ENCODE data around the gene NPAS2.

DNA sequence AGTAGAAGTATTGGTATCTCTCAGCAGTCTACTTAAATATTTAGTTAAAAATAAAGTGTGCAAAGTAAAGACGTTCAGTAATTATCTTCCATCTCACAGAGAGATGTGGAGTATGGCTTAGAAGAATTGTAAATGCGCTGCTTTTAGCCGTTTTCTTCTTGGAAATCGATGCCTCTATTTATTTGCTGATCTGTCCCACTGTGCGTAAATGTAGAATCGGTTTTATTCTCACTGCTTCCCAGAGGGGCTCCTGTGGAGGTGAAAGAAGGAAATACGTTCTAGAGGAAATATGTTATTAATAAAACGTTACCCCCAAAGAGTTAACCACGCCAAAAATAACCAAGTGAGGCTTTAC is 1.9 kb downstream of the NPAS2 start:
- TF ChIP-seq POLR2A (IDR thresholded peaks at IDR 0.05) = no peak
- TF ChIP-seq, protein P1, sequence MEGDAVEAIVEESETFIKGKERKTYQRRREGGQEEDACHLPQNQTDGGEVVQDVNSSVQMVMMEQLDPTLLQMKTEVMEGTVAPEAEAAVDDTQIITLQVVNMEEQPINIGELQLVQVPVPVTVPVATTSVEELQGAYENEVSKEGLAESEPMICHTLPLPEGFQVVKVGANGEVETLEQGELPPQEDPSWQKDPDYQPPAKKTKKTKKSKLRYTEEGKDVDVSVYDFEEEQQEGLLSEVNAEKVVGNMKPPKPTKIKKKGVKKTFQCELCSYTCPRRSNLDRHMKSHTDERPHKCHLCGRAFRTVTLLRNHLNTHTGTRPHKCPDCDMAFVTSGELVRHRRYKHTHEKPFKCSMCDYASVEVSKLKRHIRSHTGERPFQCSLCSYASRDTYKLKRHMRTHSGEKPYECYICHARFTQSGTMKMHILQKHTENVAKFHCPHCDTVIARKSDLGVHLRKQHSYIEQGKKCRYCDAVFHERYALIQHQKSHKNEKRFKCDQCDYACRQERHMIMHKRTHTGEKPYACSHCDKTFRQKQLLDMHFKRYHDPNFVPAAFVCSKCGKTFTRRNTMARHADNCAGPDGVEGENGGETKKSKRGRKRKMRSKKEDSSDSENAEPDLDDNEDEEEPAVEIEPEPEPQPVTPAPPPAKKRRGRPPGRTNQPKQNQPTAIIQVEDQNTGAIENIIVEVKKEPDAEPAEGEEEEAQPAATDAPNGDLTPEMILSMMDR (IDR thresholded peaks at IDR 0.05) = no peak
- no peak for TF ChIP-seq POLR2AphosphoS5 (IDR thresholded peaks at IDR 0.05)
- no peak for TF ChIP-seq EP300 (IDR thresholded peaks at IDR 0.05; ENCODE audit: low read depth)

Data from transverse colon (tissue), 4 donors.